IMR-90 (cell line): ENCODE data around the gene PLCL1. TPM values are rescaled to one million over a fixed set of nuclear protein-coding genes. Genes with fewer than 3 reads are reported as not detected.

ENCODE experiments used
- ATAC-seq: fragments of 200-7000 bp; cut with Tn5 transposase; 2 replicates; pipeline ENCODE4 v1.9.1; 2020; ENCODE audit warnings: low read depth, mild to moderate bottlenecking, moderate library complexity
- BruUV-seq: library from RNA; stranded (reverse); fragments of 400-500 nt; replicated peaks from 2 replicates; lab custom pipeline; 2021; lab: Mats Ljungman, UMichigan
- CTCF ChIA-PET: fragments of 300-600 bp; formaldehyde crosslinking; extraction: SDS; loops from one replicate; lab custom pipeline; 2021; ENCODE audit warnings: antibody characterized with exemption; lab: Yijun Ruan, JAX
- POLR2A ChIA-PET: fragments of 300-600 bp; sonication (Branson Sonifier 250); formaldehyde crosslinking; loops from one replicate; lab custom pipeline; 2022; ENCODE audit warnings: antibody characterized with exemption; ENCODE audit not compliant: unreplicated experiment; lab: Charles Lee
- DNase-seq: peaks from one replicate; pipeline ENCODE4 v3.0.0; 2013
- H2AFZ ChIP-seq: replicated peaks from 2 replicates; pipeline ENCODE3; 2013; ENCODE audit warnings: low read length, mild to moderate bottlenecking; ENCODE audit not compliant: poor library complexity
- H2AK5ac ChIP-seq: 2 replicates; pipeline ENCODE4 v1.6.1; 2013; ENCODE audit warnings: low read depth, low read length, inconsistent platforms
- H2AK9ac ChIP-seq: replicated peaks from 2 replicates; pipeline ENCODE3; 2013; ENCODE audit warnings: mild to moderate bottlenecking, low read depth, low read length, moderate library complexity; ENCODE audit not compliant: poor library complexity
- H2BK120ac ChIP-seq: 2 replicates; pipeline ENCODE4 v1.6.1; 2013; ENCODE audit warnings: low read depth, low read length, inconsistent platforms
- H2BK15ac ChIP-seq: 3 replicates; pipeline ENCODE4 v1.6.1; 2013; ENCODE audit warnings: low read depth, low read length, inconsistent platforms
- H2BK20ac ChIP-seq: 2 replicates; pipeline ENCODE4 v1.6.1; 2013; ENCODE audit warnings: low read depth, mild to moderate bottlenecking, inconsistent platforms, low read length, moderate library complexity
- H2BK5ac ChIP-seq: 2 replicates; pipeline ENCODE4 v1.6.1; 2013; ENCODE audit warnings: mild to moderate bottlenecking, low read depth, low read length, inconsistent platforms; ENCODE audit not compliant: poor library complexity, severe bottlenecking
- H3K14ac ChIP-seq: replicated peaks from 2 replicates; pipeline ENCODE4 v1.6.1; 2013; ENCODE audit warnings: low read depth, low read length, inconsistent platforms
- H3K18ac ChIP-seq: 2 replicates; pipeline ENCODE4 v1.6.1; 2013; ENCODE audit warnings: low read depth, low read length, control low read depth
- H3K23ac ChIP-seq: 2 replicates; pipeline ENCODE4 v1.6.1; 2013; ENCODE audit warnings: low read depth, low read length, inconsistent platforms
- H3K27ac ChIP-seq: 2 replicates; pipeline ENCODE4 v1.5.1; 2013; ENCODE audit warnings: mild to moderate bottlenecking, control low read depth, low read length; ENCODE audit not compliant: insufficient read depth
- H3K27me3 ChIP-seq: 2 replicates; pipeline ENCODE4 v1.6.1; 2013; ENCODE audit warnings: low read length; ENCODE audit not compliant: control insufficient read depth, insufficient read depth
- H3K36me3 ChIP-seq: 2 replicates; pipeline ENCODE4 v1.6.1; 2013; ENCODE audit warnings: low read length, mixed read lengths; ENCODE audit not compliant: control insufficient read depth, insufficient read depth
- H3K4ac ChIP-seq: 2 replicates; pipeline ENCODE4 v1.6.1; 2013; ENCODE audit warnings: low read depth, low read length, inconsistent platforms
- H3K4me1 ChIP-seq: 2 replicates; pipeline ENCODE4 v1.6.1; 2013; ENCODE audit warnings: low read length, mixed read lengths; ENCODE audit not compliant: control insufficient read depth, insufficient read depth
- H3K4me2 ChIP-seq: 2 replicates; pipeline ENCODE4 v1.6.1; 2013; ENCODE audit warnings: low read depth, mild to moderate bottlenecking, control low read depth, low read length, moderate library complexity
- H3K4me3 ChIP-seq: 2 replicates; pipeline ENCODE4 v1.5.1; 2013; ENCODE audit warnings: low read depth, mild to moderate bottlenecking, control low read depth, low read length, moderate library complexity; ENCODE audit not compliant: insufficient read depth
- H3K56ac ChIP-seq: 2 replicates; pipeline ENCODE4 v1.6.1; 2013; ENCODE audit warnings: low read length, inconsistent platforms; ENCODE audit not compliant: insufficient read depth; ENCODE audit errors: extremely low read depth
- H3K79me1 ChIP-seq, 2 experiments: 2 replicates each; pipeline ENCODE4 v1.6.1; 2013; ENCODE audit warnings: low read length in 2 of 2, inconsistent platforms in 1 of 2, low read depth in 1 of 2
- H3K9ac ChIP-seq: 2 replicates; pipeline ENCODE4 v1.6.1; 2013; ENCODE audit warnings: low read depth, low read length, control low read depth
- H3K9me1 ChIP-seq: 2 replicates; pipeline ENCODE4 v1.6.1; 2013; ENCODE audit warnings: low read length, inconsistent platforms; ENCODE audit not compliant: insufficient read depth
- H3K9me3 ChIP-seq: 2 replicates; pipeline ENCODE4 v1.6.1; 2013; ENCODE audit warnings: low read length; ENCODE audit not compliant: control insufficient read depth, insufficient read depth
- H4K20me1 ChIP-seq: 2 replicates; pipeline ENCODE4 v1.6.1; 2013; ENCODE audit warnings: low read length, inconsistent platforms; ENCODE audit not compliant: insufficient read depth
- H4K5ac ChIP-seq: 2 replicates; pipeline ENCODE4 v1.6.1; 2013; ENCODE audit warnings: mild to moderate bottlenecking, low read depth, low read length, control low read depth
- H4K8ac ChIP-seq, 2 experiments: 2 replicates each; pipeline ENCODE4 v1.6.1; 2013; ENCODE audit warnings: low read depth in 2 of 2, low read length in 2 of 2, control low read depth in 1 of 2, inconsistent platforms in 1 of 2
- H4K91ac ChIP-seq: 2 replicates; pipeline ENCODE4 v1.6.1; 2013; ENCODE audit warnings: low read depth, low read length, inconsistent platforms; ENCODE audit not compliant: insufficient read depth
- BHLHE40 ChIP-seq: fragments of 150-350 bp; IDR thresholded peaks from 2 replicates; pipeline ENCODE4 v1.6.1; 2016; ENCODE audit warnings: mild to moderate bottlenecking, low read depth, low read length
- CEBPB ChIP-seq: IDR thresholded peaks from 2 replicates; pipeline ENCODE4 v1.6.1; 2012; ENCODE audit warnings: low read depth, low read length, improper control_type of control experiment
- CHD1 ChIP-seq: IDR thresholded peaks from 2 replicates; pipeline ENCODE4 v1.6.1; 2012; ENCODE audit warnings: low read depth, low read length, improper control_type of control experiment
- FOS ChIP-seq: fragments of 150-350 bp; IDR thresholded peaks from 2 replicates; pipeline ENCODE4 v1.6.1; 2016; ENCODE audit warnings: low read depth, low read length
- MAFK ChIP-seq: IDR thresholded peaks from 2 replicates; pipeline ENCODE4 v1.6.1; 2012; ENCODE audit warnings: low read depth, low read length, improper control_type of control experiment
- MAZ ChIP-seq: IDR thresholded peaks from 2 replicates; pipeline ENCODE4 v1.6.1; 2012; ENCODE audit warnings: low read depth, mild to moderate bottlenecking, low read length, improper control_type of control experiment, moderate library complexity, borderline replicate concordance
- MXI1 ChIP-seq: IDR thresholded peaks from 2 replicates; pipeline ENCODE4 v1.6.1; 2012; ENCODE audit warnings: low read depth, mild to moderate bottlenecking, low read length, moderate library complexity, borderline replicate concordance
- NFE2L2 ChIP-seq: fragments of 150-350 bp; IDR thresholded peaks from 2 replicates; pipeline ENCODE4 v1.6.1; 2016; ENCODE audit warnings: low read depth, mild to moderate bottlenecking, low read length
- POLR2A ChIP-seq: IDR thresholded peaks from 2 replicates; pipeline ENCODE4 v1.6.1; 2012; ENCODE audit warnings: mild to moderate bottlenecking, low read depth, low read length
- RAD21 ChIP-seq: IDR thresholded peaks from 2 replicates; pipeline ENCODE4 v1.6.1; 2012; ENCODE audit warnings: low read length, improper control_type of control experiment
- RCOR1 ChIP-seq: IDR thresholded peaks from 2 replicates; pipeline ENCODE4 v1.6.1; 2012; ENCODE audit warnings: mild to moderate bottlenecking, low read length, improper control_type of control experiment; ENCODE audit not compliant: insufficient replicate concordance
- RFX5 ChIP-seq: IDR thresholded peaks from 2 replicates; pipeline ENCODE4 v1.8.0; 2012; ENCODE audit warnings: low read depth, mild to moderate bottlenecking, low read length, moderate library complexity
- SMC3 ChIP-seq: fragments of 150-350 bp; IDR thresholded peaks from 2 replicates; pipeline ENCODE4 v1.6.1; 2016; ENCODE audit warnings: low read depth, mild to moderate bottlenecking, antibody characterized with exemption, low read length, moderate library complexity
- WGBS, 2 experiments: methylation state at CpG; one replicate each; pipeline versions ENCODE4 v1.1.5 to v1.1.7; 2013; ENCODE audit warnings: missing lambda C conversion rate in 2 of 2; ENCODE audit not compliant: insufficient read length in 1 of 2; ENCODE audit errors: extremely low coverage in 2 of 2; 5-methylcytosine and 5-hydroxymethylcytosine counted together
- dilution Hi-C: fragments of 300-500 bp; cut with HindIII; formaldehyde crosslinking; loops from one replicate; pipeline ENCODE4 v1.14.3; 2018; ENCODE audit warnings: low sequenced_read_pairs; ENCODE audit not compliant: unreplicated experiment
- in situ Hi-C: fragments of 300-500 bp; cut with MboI; formaldehyde crosslinking; loops from 3 replicates; pipeline ENCODE4 v1.14.3; 2019; ENCODE audit warnings: low sequenced_read_pairs, inconsistent platforms, mixed read lengths
- intact Hi-C: fragments of 100-400 bp; cut with micrococcal nuclease; formaldehyde crosslinking; loops from 2 replicates; pipeline ENCODE4 v1.10.0; 2022
- polyA plus RNA-seq, 3 experiments: library from polyadenylated mRNA; depleted of rRNA; stranded (reverse); fragments of >200 nt; gene quantifications; 2 replicates each; pipeline ENCODE4 v1.2.3, GENCODE V29; 2012; ENCODE audit warnings: low replicate concordance in 1 of 3
- total RNA-seq: library from RNA; depleted of rRNA; stranded (reverse); fragments of >200 nt; gene quantifications from 2 replicates; pipeline ENCODE4 v1.2.3, GENCODE V29; 2012
- TF ChIP-seq, protein P1 (sequence below): conservative IDR thresholded peaks from 2 replicates; pipeline ENCODE4 v1.5.1; 2012; ENCODE audit warnings: mild to moderate bottlenecking, low read depth, low read length, improper control_type of control experiment
- TF ChIP-seq, protein P2 (sequence below): fragments of 150-350 bp; IDR thresholded peaks from 2 replicates; pipeline ENCODE4 v1.6.1; 2017; ENCODE audit warnings: mild to moderate bottlenecking, antibody characterized with exemption, low read length, low read depth
- TF ChIP-seq, protein P3 (sequence below): fragments of 150-350 bp; IDR thresholded peaks from 2 replicates; pipeline ENCODE4 v1.6.1; 2016; ENCODE audit warnings: low read depth, mild to moderate bottlenecking, low read length, moderate library complexity, borderline replicate concordance

Gene PLCL1
- total and polyA plus RNA-seq, 2 of the 4 experiments (the other 2 are of a cell fraction): 0.14 to 0.18 TPM

DNA sequence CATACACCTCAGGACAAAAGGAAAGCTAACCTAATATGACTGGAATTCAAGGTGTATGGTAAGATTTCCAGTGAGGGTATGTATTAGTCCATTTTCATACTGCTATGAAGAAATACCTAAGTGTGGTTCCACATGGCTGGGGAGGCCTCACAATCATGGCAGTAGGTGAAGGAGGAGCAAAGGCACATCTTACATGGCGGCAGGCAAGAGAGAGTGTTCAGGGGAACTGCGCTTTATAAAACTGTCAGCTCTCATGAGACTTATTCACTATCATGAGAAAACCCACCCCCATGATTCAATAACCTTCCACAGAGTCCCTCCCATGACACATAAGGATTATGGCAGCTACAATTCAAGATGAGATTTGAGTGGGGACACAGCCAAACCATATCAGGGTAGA is 186.0 kb downstream of the PLCL1 start:
- dilution Hi-C loops (no loop called here), intact Hi-C loops (loop anchor here (5.0 kb wide), 1 partner anchor 192 kb away; no protein-coding TSS in a partner anchor), in situ Hi-C loops (no loop called here)
- Histone ChIP-seq H3K23ac (no peak overlapping the region), H4K20me1 (no peaks in the 10 kb centered on the region), H2AFZ (no peak overlapping the region), H3K4ac (no peak overlapping the region), H3K9me1 (no peaks in the 10 kb centered on the region), H3K56ac (no peak overlapping the region), H3K79me1 (no peaks in the 10 kb centered on the region), H2AK9ac (no peak overlapping the region), H2BK120ac (no peak overlapping the region), H4K8ac (no peak overlapping the region), H2BK15ac (no peak overlapping the region), H2AK5ac (no peak overlapping the region), H3K4me3 (no peak overlapping the region), H4K5ac (no peak overlapping the region), H3K14ac (no peak overlapping the region), H3K4me1 (no peaks in the 10 kb centered on the region), H3K9ac (no peak overlapping the region), H3K18ac (no peak overlapping the region), H2BK20ac (no peak overlapping the region), H3K4me2 (no peak overlapping the region), H3K27ac (no peak overlapping the region), H4K91ac (no peak overlapping the region), H3K9me3 (no peaks in the 10 kb centered on the region), H2BK5ac (no peak overlapping the region), H3K36me3 (no peaks in the 10 kb centered on the region), H3K27me3 (no peaks in the 10 kb centered on the region)
- CTCF ChIA-PET: no interaction called here
- WGBS, 2 experiments: no CpG with 5 or more reads among the region's 2 CpGs
- POLR2A ChIA-PET: no interaction called here
- no peak for ATAC-seq
- BruUV-seq: no TSS peak
- TF ChIP-seq, protein P1, sequence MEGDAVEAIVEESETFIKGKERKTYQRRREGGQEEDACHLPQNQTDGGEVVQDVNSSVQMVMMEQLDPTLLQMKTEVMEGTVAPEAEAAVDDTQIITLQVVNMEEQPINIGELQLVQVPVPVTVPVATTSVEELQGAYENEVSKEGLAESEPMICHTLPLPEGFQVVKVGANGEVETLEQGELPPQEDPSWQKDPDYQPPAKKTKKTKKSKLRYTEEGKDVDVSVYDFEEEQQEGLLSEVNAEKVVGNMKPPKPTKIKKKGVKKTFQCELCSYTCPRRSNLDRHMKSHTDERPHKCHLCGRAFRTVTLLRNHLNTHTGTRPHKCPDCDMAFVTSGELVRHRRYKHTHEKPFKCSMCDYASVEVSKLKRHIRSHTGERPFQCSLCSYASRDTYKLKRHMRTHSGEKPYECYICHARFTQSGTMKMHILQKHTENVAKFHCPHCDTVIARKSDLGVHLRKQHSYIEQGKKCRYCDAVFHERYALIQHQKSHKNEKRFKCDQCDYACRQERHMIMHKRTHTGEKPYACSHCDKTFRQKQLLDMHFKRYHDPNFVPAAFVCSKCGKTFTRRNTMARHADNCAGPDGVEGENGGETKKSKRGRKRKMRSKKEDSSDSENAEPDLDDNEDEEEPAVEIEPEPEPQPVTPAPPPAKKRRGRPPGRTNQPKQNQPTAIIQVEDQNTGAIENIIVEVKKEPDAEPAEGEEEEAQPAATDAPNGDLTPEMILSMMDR: no peak
- no peak for TF ChIP-seq POLR2A
- TF ChIP-seq FOS: no peak
- no peak for TF ChIP-seq MXI1
- TF ChIP-seq, protein P2, sequence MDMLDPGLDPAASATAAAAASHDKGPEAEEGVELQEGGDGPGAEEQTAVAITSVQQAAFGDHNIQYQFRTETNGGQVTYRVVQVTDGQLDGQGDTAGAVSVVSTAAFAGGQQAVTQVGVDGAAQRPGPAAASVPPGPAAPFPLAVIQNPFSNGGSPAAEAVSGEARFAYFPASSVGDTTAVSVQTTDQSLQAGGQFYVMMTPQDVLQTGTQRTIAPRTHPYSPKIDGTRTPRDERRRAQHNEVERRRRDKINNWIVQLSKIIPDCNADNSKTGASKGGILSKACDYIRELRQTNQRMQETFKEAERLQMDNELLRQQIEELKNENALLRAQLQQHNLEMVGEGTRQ: no peak
- no peak for TF ChIP-seq MAFK
- TF ChIP-seq MAZ: no peak
- no peak for TF ChIP-seq RAD21
- TF ChIP-seq CHD1: no peak
- no peak for TF ChIP-seq CEBPB
- TF ChIP-seq SMC3: no peak
- no peak for TF ChIP-seq RFX5
- TF ChIP-seq NFE2L2: no peak
- no peak for TF ChIP-seq RCOR1
- TF ChIP-seq, protein P3, sequence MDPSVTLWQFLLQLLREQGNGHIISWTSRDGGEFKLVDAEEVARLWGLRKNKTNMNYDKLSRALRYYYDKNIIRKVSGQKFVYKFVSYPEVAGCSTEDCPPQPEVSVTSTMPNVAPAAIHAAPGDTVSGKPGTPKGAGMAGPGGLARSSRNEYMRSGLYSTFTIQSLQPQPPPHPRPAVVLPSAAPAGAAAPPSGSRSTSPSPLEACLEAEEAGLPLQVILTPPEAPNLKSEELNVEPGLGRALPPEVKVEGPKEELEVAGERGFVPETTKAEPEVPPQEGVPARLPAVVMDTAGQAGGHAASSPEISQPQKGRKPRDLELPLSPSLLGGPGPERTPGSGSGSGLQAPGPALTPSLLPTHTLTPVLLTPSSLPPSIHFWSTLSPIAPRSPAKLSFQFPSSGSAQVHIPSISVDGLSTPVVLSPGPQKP: no peak
- TF ChIP-seq BHLHE40: no peak
- no peak for DNase-seq
